Colonic mucosa (tissue), 4 donors: Measurements from ENCODE around the gene BCAS3. TPM values are rescaled to one million over a fixed set of nuclear protein-coding genes. Genes with fewer than 3 reads are reported as not detected.

ENCODE experiments used
- DNase-seq: peaks from one replicate; pipeline ENCODE4 v3.0.0-alpha.2; 2020
- H3K27ac ChIP-seq: fragments of 200-600 bp; one replicate; pipeline ENCODE4 v1.8.0; 2021
- H3K27me3 ChIP-seq: fragments of 200-600 bp; one replicate; pipeline ENCODE4 v1.8.0; 2021
- H3K36me3 ChIP-seq: fragments of 200-600 bp; one replicate; pipeline ENCODE4 v1.8.0; 2021
- H3K4me1 ChIP-seq: fragments of 200-600 bp; one replicate; pipeline ENCODE4 v1.8.0; 2021; ENCODE audit warnings: mild to moderate bottlenecking
- H3K4me3 ChIP-seq: fragments of 200-600 bp; one replicate; pipeline ENCODE4 v1.8.0; 2021
- H3K9ac ChIP-seq, 2 donors: one replicate each; pipeline ENCODE4 v1.7.0; 2013; ENCODE audit warnings: control low read depth in 2 of 2, low read depth in 2 of 2, low read length in 2 of 2
- H3K9me3 ChIP-seq: fragments of 200-600 bp; one replicate; pipeline ENCODE4 v1.8.0; 2021
- intact Hi-C: fragments of 100-400 bp; cut with DNase I; formaldehyde crosslinking; loops from one replicate; pipeline ENCODE4 v1.14.1; 2022
- total RNA-seq, 2 donors: library from RNA; stranded (reverse); fragmentation: NEBNext Ultra II Directional in 1 of 2; extraction: Animal tissue kit (Norgen Biotek cat#: 25700) in 1 of 2; gene quantifications; one replicate each; pipeline ENCODE4 v1.2.1, GENCODE V29; 2021
- TF ChIP-seq, protein P1 (sequence below): fragments of 200-600 bp; IDR thresholded peaks from one replicate; pipeline ENCODE4 v1.8.0; 2022; ENCODE audit warnings: antibody characterized with exemption, mild to moderate bottlenecking
- donor health status: healthy.
- donor health status: DM: no; HTN: no; CAD: no.
- donor health status: DM: no; HTN: no; CAD: no.

BCAS3 gene
- total RNA-seq, 2 donors from 2014 or later: 11.0 to 17.8 TPM

DNA sequence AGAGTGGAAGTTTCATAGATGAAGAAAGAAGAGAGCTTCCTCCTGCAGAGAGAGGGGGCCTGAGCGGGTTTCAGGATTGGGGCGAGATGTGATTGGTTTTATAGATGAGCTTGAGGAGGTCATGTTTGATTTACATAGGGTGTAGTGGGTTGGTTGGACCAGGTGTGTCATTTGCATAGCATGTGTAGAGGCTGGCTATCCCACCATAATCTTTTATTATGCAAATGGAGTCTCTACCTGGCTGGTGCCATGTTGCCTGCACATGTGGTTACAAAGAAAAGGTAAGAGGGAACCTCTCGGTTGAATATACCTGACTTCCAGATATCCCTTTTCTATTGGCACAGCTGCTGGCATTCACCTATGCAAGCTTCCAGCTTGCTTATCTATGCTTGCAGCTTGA, 228.1 kb downstream of the BCAS3 start:
- Histone ChIP-seq H3K36me3 (no peaks in the 10 kb centered on the region), H3K9ac (no peak overlapping the region), H3K4me3 (no peak overlapping the region), H3K27me3 (no peaks in the 10 kb centered on the region), H3K4me1 (no peaks in the 10 kb centered on the region), H3K9me3 (no peaks in the 10 kb centered on the region), H3K27ac (no peak overlapping the region)
- no peak for DNase-seq
- TF ChIP-seq, protein P1, sequence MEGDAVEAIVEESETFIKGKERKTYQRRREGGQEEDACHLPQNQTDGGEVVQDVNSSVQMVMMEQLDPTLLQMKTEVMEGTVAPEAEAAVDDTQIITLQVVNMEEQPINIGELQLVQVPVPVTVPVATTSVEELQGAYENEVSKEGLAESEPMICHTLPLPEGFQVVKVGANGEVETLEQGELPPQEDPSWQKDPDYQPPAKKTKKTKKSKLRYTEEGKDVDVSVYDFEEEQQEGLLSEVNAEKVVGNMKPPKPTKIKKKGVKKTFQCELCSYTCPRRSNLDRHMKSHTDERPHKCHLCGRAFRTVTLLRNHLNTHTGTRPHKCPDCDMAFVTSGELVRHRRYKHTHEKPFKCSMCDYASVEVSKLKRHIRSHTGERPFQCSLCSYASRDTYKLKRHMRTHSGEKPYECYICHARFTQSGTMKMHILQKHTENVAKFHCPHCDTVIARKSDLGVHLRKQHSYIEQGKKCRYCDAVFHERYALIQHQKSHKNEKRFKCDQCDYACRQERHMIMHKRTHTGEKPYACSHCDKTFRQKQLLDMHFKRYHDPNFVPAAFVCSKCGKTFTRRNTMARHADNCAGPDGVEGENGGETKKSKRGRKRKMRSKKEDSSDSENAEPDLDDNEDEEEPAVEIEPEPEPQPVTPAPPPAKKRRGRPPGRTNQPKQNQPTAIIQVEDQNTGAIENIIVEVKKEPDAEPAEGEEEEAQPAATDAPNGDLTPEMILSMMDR: no peak
- intact Hi-C loops: no loop called here

- Histone ChIP-seq H3K9ac (no peak overlapping the region), H3K27me3 (no peaks in the 10 kb centered on the region), H3K4me1 (no peaks in the 10 kb centered on the region), H3K36me3 (no peaks in the 10 kb centered on the region), H3K27ac (no peak overlapping the region), H3K4me3 (no peak overlapping the region), H3K9me3 (no peaks in the 10 kb centered on the region)
- TF ChIP-seq, protein P1: no peak
- no peak for DNase-seq
- intact Hi-C loops: no loop called here
Observed at GRCh38 chr17:60908324-60908723, 230.7 kb downstream of the BCAS3 start.

DNA sequence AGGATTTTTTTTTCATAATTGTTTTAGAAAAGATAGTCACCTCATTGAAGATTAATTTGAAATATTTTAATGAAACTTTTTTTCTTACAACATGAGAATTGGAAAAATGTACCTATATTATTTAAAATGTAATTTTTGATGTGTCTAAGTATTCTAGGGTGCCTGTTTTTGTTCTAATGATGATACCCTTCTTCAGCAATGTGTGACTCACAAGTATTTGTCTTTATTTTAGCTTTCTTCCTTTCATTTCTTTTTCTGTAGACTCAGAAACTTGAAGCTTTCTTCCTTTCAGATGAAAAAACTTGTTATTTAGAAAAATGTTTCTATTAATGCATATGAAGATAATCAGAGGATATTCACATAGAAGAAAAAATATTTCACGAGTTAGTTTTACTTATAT, 231.8 kb downstream of the BCAS3 start:
- no peaks in the 10 kb centered on the region for H3K27me3 ChIP-seq
- H3K9ac ChIP-seq: no peak overlapping the region
- H3K4me1 ChIP-seq: no peaks in the 10 kb centered on the region
- intact Hi-C loops: no loop called here
- no peaks in the 10 kb centered on the region for H3K36me3 ChIP-seq
- H3K4me3 ChIP-seq: no peak overlapping the region
- DNase-seq: no peak
- H3K9me3 ChIP-seq: no peaks in the 10 kb centered on the region
- TF ChIP-seq, protein P1: no peak
- H3K27ac ChIP-seq: no peak overlapping the region

GRCh38 chr17:60910415-60910814, 232.8 kb downstream of the BCAS3 start:
- Histone ChIP-seq H3K4me3 (no peak overlapping the region), H3K27me3 (no peaks in the 10 kb centered on the region), H3K36me3 (no peaks in the 10 kb centered on the region), H3K9me3 (no peaks in the 10 kb centered on the region), H3K27ac (no peak overlapping the region), H3K4me1 (no peaks in the 10 kb centered on the region), H3K9ac (no peak overlapping the region)
- TF ChIP-seq, protein P1: no peak
- intact Hi-C loops: no loop called here
- DNase-seq: no peak

DNA sequence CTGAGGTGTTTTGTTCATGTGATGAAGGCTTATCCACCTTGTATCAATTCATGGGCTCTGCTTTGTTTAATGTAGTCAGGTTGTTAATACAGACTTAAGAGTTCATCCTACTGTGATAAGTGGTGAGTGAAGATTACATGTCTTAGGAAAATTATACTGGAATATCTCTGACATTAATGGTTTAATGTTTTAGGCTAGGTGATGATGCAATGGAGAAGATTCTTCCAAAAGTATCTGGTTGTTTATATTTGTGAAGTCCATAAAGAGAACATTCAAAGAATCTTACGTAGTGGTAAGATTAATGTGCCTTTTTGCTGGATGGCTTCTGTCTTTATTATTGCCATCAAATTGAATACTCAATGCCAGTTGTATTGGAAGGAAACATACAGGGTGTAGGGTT, 236.4 kb downstream of the BCAS3 start:
- Histone ChIP-seq H3K4me3 (no peak overlapping the region), H3K9me3 (no peaks in the 10 kb centered on the region), H3K27me3 (no peaks in the 10 kb centered on the region), H3K4me1 (no peaks in the 10 kb centered on the region), H3K9ac (no peak overlapping the region), H3K36me3 (no peaks in the 10 kb centered on the region), H3K27ac (no peak overlapping the region)
- intact Hi-C loops: no loop called here
- TF ChIP-seq, protein P1: no peak
- no peak for DNase-seq

DNA sequence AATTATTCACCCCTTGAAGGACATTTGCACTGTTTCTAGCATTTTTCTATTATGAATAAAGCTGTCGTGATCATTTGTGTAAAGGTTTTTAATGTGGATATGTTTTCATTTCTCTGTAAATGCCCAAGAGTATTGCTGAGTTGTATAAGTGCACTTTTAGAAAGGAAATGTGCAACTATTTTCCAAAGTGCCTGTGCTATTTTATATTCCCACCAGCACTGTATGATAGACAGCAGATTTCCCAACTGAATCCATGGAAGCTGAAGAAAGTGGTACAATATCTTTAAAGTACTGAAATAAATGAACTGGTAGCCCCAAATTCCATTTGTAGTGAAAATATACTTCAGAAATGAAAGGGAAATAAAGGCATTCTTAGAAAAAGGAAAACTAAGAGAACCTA, 238.4 kb downstream of the BCAS3 start:
- H3K36me3 ChIP-seq: no peaks in the 10 kb centered on the region
- H3K4me1 ChIP-seq: no peaks in the 10 kb centered on the region
- H3K27me3 ChIP-seq: no peaks in the 10 kb centered on the region
- H3K9me3 ChIP-seq: no peaks in the 10 kb centered on the region
- intact Hi-C loops: no loop called here
- H3K27ac ChIP-seq: no peak overlapping the region
- no peak overlapping the region for H3K4me3 ChIP-seq
- DNase-seq: no peak
- H3K9ac ChIP-seq: no peak overlapping the region
- TF ChIP-seq, protein P1: no peak
